Neural cell (in vitro differentiated cells): ENCODE data around the gene DSCAM.

Experiments
- EZH2 ChIP-seq: fragments of 200-600, 300-800 bp; shearing (Covaris generic), sonication (generic); IDR thresholded peaks from 2 replicates; pipeline ENCODE4 v1.6.1; 2014; ENCODE audit warnings: antibody characterized with exemption, low read length, borderline replicate concordance, mild to moderate bottlenecking; ENCODE audit not compliant: insufficient read depth, poor library complexity, severe bottlenecking
- POLR2AphosphoS5 ChIP-seq: IDR thresholded peaks from 2 replicates; pipeline ENCODE4 v1.6.1; 2012
- RAD21 ChIP-seq: fragments of 450-650 bp; conservative IDR thresholded peaks from 2 replicates; pipeline ENCODE4 v1.6.1; 2014; ENCODE audit warnings: antibody characterized with exemption, mild to moderate bottlenecking, moderate library complexity
- TAF1 ChIP-seq: IDR thresholded peaks from 2 replicates; pipeline ENCODE4 v1.6.1; 2012; ENCODE audit warnings: low read depth
- TF ChIP-seq, protein P1 (sequence below): fragments of 450-650 bp; IDR thresholded peaks from 2 replicates; pipeline ENCODE4 v1.5.1; 2014; ENCODE audit warnings: antibody characterized with exemption, mild to moderate bottlenecking, moderate library complexity; ENCODE audit not compliant: poor library complexity, severe bottlenecking

- TF ChIP-seq, protein P1, sequence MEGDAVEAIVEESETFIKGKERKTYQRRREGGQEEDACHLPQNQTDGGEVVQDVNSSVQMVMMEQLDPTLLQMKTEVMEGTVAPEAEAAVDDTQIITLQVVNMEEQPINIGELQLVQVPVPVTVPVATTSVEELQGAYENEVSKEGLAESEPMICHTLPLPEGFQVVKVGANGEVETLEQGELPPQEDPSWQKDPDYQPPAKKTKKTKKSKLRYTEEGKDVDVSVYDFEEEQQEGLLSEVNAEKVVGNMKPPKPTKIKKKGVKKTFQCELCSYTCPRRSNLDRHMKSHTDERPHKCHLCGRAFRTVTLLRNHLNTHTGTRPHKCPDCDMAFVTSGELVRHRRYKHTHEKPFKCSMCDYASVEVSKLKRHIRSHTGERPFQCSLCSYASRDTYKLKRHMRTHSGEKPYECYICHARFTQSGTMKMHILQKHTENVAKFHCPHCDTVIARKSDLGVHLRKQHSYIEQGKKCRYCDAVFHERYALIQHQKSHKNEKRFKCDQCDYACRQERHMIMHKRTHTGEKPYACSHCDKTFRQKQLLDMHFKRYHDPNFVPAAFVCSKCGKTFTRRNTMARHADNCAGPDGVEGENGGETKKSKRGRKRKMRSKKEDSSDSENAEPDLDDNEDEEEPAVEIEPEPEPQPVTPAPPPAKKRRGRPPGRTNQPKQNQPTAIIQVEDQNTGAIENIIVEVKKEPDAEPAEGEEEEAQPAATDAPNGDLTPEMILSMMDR, result no peak
- no peak for TF ChIP-seq EZH2
- no peak for TF ChIP-seq TAF1
- TF ChIP-seq POLR2AphosphoS5, result no peak
- TF ChIP-seq RAD21, result no peak
Observed at GRCh38 chr21:40610345-40610744, 236.6 kb downstream of the DSCAM start.
